Stomach (tissue), 4 donors: ENCODE measurements around the gene ADGRD1.

ENCODE experiments used
- CTCF ChIP-seq, 7 experiments: fragments of 450-650 bp in 4 of 7; fragments of 200-600 bp in 3 of 7; sonication (generic) in 3 of 7; IDR thresholded peaks; one replicate each; pipeline ENCODE4 v1.5.1; 2016 to 2019; ENCODE audit warnings: antibody characterized with exemption in 7 of 7, control low read depth in 2 of 7, mild to moderate bottlenecking in 1 of 7
- POLR2AphosphoS5 ChIP-seq, 3 donors: sonication (generic); formaldehyde crosslinking; IDR thresholded peaks; one replicate each; pipeline ENCODE4 v1.6.1; 2016; ENCODE audit warnings: antibody characterized with exemption in 3 of 3

- no peak for TF ChIP-seq POLR2AphosphoS5 (IDR thresholded peaks at IDR 0.05)
- no peak for TF ChIP-seq CTCF (IDR thresholded peaks at IDR 0.05)
Measured at GRCh38 chr12:131088701-131089530, 135.2 kb downstream of the ADGRD1 start.
